Spinal cord (tissue), 10 donors: Measurements from ENCODE around the gene VPS9D1. TPM values are rescaled to one million over a fixed set of nuclear protein-coding genes. Genes with fewer than 3 reads are reported as not detected.
"Not testable (repeated sequence)": the region's sequence is repeated elsewhere in the genome, so short reads cannot be mapped to it uniquely, and the experiment has no call there.

Experiments
- DNase-seq, 6 donors: peaks; one replicate each; pipeline versions ENCODE4 v3.0.0 to v3.0.0-alpha.2; 2013 to 2015; ENCODE audit warnings: low spot score in 6 of 6, low read depth in 4 of 6
- H3K27ac ChIP-seq: one replicate; pipeline ENCODE4 v1.5.1; 2013; ENCODE audit warnings: low read depth, low read length, control low read depth
- H3K27me3 ChIP-seq: one replicate; pipeline ENCODE4 v1.6.1; 2013; ENCODE audit warnings: low read length; ENCODE audit not compliant: control insufficient read depth, insufficient read depth
- H3K36me3 ChIP-seq: one replicate; pipeline ENCODE4 v1.6.1; 2013; ENCODE audit warnings: low read length; ENCODE audit not compliant: control insufficient read depth, insufficient read depth
- H3K4me1 ChIP-seq: one replicate; pipeline ENCODE4 v1.6.1; 2013; ENCODE audit warnings: low read length; ENCODE audit not compliant: control insufficient read depth, insufficient read depth
- H3K4me3 ChIP-seq: one replicate; pipeline ENCODE4 v1.5.1; 2013; ENCODE audit warnings: low read depth, low read length, control low read depth
- H3K9me3 ChIP-seq: one replicate; pipeline ENCODE4 v1.6.1; 2013; ENCODE audit warnings: low read length; ENCODE audit not compliant: control insufficient read depth, insufficient read depth
- WGBS: methylation state at CpG from one replicate; pipeline ENCODE4 v1.1.5; 2013; ENCODE audit warnings: missing lambda C conversion rate; ENCODE audit not compliant: insufficient coverage; 5-methylcytosine and 5-hydroxymethylcytosine counted together
- polyA plus RNA-seq, 2 donors: library from polyadenylated mRNA; unstranded; fragments of 120-200 nt; gene quantifications; one replicate each; pipeline ENCODE4 v1.2.1, GENCODE V29; 2013; ENCODE audit not compliant: insufficient read length in 2 of 2
- total RNA-seq, 2 donors: library from RNA; depleted of rRNA in 1 of 2; stranded (reverse); fragments of 120-200 nt in 1 of 2; fragments of >200 nt in 1 of 2; gene quantifications; one replicate each; pipeline versions ENCODE4 v1.2.3 to v1.2.4, GENCODE V29; 2013 to 2014
- donor health status: healthy.

Gene VPS9D1
- total and polyA plus RNA-seq, 4 donors = 9.4 to 49.7 (median 26.5) TPM

GRCh38 chr16:89689621-89690020 is 31.1 kb downstream of the VPS9D1 start:
- DNase-seq, H3K9me3 ChIP-seq, H3K27me3 ChIP-seq, H3K27ac ChIP-seq, H3K4me3 ChIP-seq: not testable (repeated sequence)
- Histone ChIP-seq H3K36me3 (peaks cover 59% of the 10 kb centered on the region), H3K4me1 (peaks cover 17% of the 10 kb centered on the region)
- 100% methylated on average over 1 of the region's 4 CpGs for WGBS

- H3K4me1 ChIP-seq = peaks cover 17% of the 10 kb centered on the region
- no peaks in the 10 kb centered on the region for H3K27me3 ChIP-seq
- H3K4me3 ChIP-seq = no peak overlapping the region
- peaks cover 54% of the 10 kb centered on the region for H3K36me3 ChIP-seq
- 97% methylated on average over 12 of the region's 13 CpGs for WGBS
- H3K9me3 ChIP-seq = no peaks in the 10 kb centered on the region
- DNase-seq = no peak
- no peak overlapping the region for H3K27ac ChIP-seq
Measured at GRCh38 chr16:89689142-89689541, 31.6 kb downstream of the VPS9D1 start.

- H3K4me3 ChIP-seq = no peak overlapping the region
- peaks cover 49% of the 10 kb centered on the region for H3K36me3 ChIP-seq
- no peak overlapping the region for H3K27ac ChIP-seq
- no peaks in the 10 kb centered on the region for H3K27me3 ChIP-seq
- peaks cover 17% of the 10 kb centered on the region for H3K4me1 ChIP-seq
- no peak for DNase-seq
- H3K9me3 ChIP-seq = no peaks in the 10 kb centered on the region
- 100% methylated on average over 1 of the region's 5 CpGs for WGBS
Measured at GRCh38 chr16:89688395-89688794, 32.3 kb downstream of the VPS9D1 start.

- H3K27me3 ChIP-seq = no peaks in the 10 kb centered on the region
- no peaks in the 10 kb centered on the region for H3K9me3 ChIP-seq
- WGBS = 13% methylated on average over 42 of the region's 42 CpGs
- H3K27ac ChIP-seq = peak overlapping the region; percentile 77
- peaks cover 17% of the 10 kb centered on the region for H3K4me1 ChIP-seq
- peak overlapping the region; percentile 72 for H3K4me3 ChIP-seq
- DNase-seq = no peak
- peaks cover 46% of the 10 kb centered on the region for H3K36me3 ChIP-seq
Measured at GRCh38 chr16:89687092-89687940, 33.4 kb downstream of the VPS9D1 start.

GRCh38 chr16:89686520-89687091 is 34.1 kb downstream of the VPS9D1 start, which contains the start of gene CDK10:
CDK10 (plus strand) TSS chr16:89686689; CDS start chr16:89686711, 22 bp downstream.
- peak; percentile 82 to 97 (median 90) for DNase-seq

GRCh38 chr16:89685916-89686315 is 34.8 kb downstream of the VPS9D1 start:
- no peaks in the 10 kb centered on the region for H3K9me3 ChIP-seq
- peak in 1 of 6 donors; percentile 10 for DNase-seq
- H3K27me3 ChIP-seq = no peaks in the 10 kb centered on the region
- H3K36me3 ChIP-seq = peaks cover 34% of the 10 kb centered on the region
- 100% methylated on average over 1 of the region's 1 CpG for WGBS
- H3K4me1 ChIP-seq = peaks cover 17% of the 10 kb centered on the region
- no peak overlapping the region for H3K27ac ChIP-seq
- H3K4me3 ChIP-seq = no peak overlapping the region

More at GRCh38 chr16:89686520-89687091, 34.1 kb downstream of the VPS9D1 start, which contains the start of gene CDK10:
- Histone ChIP-seq H3K9me3 (no peaks in the 10 kb centered on the region), H3K27ac (peak within 1 kb of the TSS; percentile 77), H3K27me3 (no peaks in the 10 kb centered on the region), H3K36me3 (peaks cover 40% of the 10 kb centered on the region), H3K4me3 (peak within 1 kb of the TSS; percentile 72), H3K4me1 (peaks cover 17% of the 10 kb centered on the region)
- WGBS = 0% methylated on average over 67 of the region's 67 CpGs

GRCh38 chr16:89678258-89678657 is 42.4 kb downstream of the VPS9D1 start:
- Histone ChIP-seq H3K4me3 (no peak overlapping the region), H3K27ac (no peak overlapping the region), H3K4me1 (no peaks in the 10 kb centered on the region), H3K9me3 (no peaks in the 10 kb centered on the region), H3K27me3 (no peaks in the 10 kb centered on the region), H3K36me3 (peaks cover 15% of the 10 kb centered on the region)
- no peak for DNase-seq
- no CpG with 5 or more reads among the region's 2 CpGs for WGBS

GRCh38 chr16:89672177-89672941 is 48.3 kb downstream of the VPS9D1 start:
- H3K4me1 ChIP-seq = no peaks in the 10 kb centered on the region
- H3K4me3 ChIP-seq = no peak overlapping the region
- no peak for DNase-seq
- H3K9me3 ChIP-seq = no peaks in the 10 kb centered on the region
- no peaks in the 10 kb centered on the region for H3K27me3 ChIP-seq
- H3K27ac ChIP-seq = no peak overlapping the region
- WGBS = 94% methylated on average over 12 of the region's 16 CpGs
- H3K36me3 ChIP-seq = peaks cover 29% of the 10 kb centered on the region

GRCh38 chr16:89671565-89671964 is 49.1 kb downstream of the VPS9D1 start:
- H3K27ac ChIP-seq, H3K27me3 ChIP-seq, H3K4me1 ChIP-seq, DNase-seq, H3K9me3 ChIP-seq, H3K4me3 ChIP-seq: not testable (repeated sequence)
- H3K36me3 ChIP-seq = peaks cover 29% of the 10 kb centered on the region
- WGBS = no CpG with 5 or more reads among the region's 4 CpGs
